Tibial nerve (tissue), 4 donors: ENCODE data around the gene EYA4. TPM values are rescaled to one million over a fixed set of nuclear protein-coding genes. Genes with fewer than 3 reads are reported as not detected.

Experiments used
- DNase-seq, 2 donors: peaks; one replicate each; pipeline ENCODE4 v3.0.0-alpha.2; 2019; ENCODE audit warnings: low spot score in 2 of 2
- H3K27ac ChIP-seq, 4 donors: fragments of 200-600 bp; sonication (generic) in 3 of 4; one replicate each; pipeline ENCODE4 v1.5.1; 2017 to 2019; ENCODE audit warnings: mild to moderate bottlenecking in 1 of 4
- H3K27me3 ChIP-seq, 2 donors: fragments of 200-600 bp; sonication (generic) in 1 of 2; one replicate each; pipeline versions ENCODE4 v1.5.1 to v1.6.0; 2017 to 2019
- H3K36me3 ChIP-seq, 3 donors: fragments of 200-600 bp; sonication (generic); one replicate each; pipeline ENCODE4 v1.5.1; 2018 to 2019
- H3K4me1 ChIP-seq, 4 donors: fragments of 200-600 bp; sonication (generic) in 3 of 4; one replicate each; pipeline ENCODE4 v1.5.1; 2017 to 2019
- H3K4me3 ChIP-seq, 4 donors: fragments of 200-600 bp; sonication (generic) in 3 of 4; one replicate each; pipeline ENCODE4 v1.5.1; 2017 to 2019; ENCODE audit warnings: mild to moderate bottlenecking in 1 of 4, moderate library complexity in 1 of 4
- H3K9me3 ChIP-seq, 4 donors: fragments of 200-600 bp; sonication (generic) in 3 of 4; one replicate each; pipeline ENCODE4 v1.5.1; 2017 to 2019
- EP300 ChIP-seq, 2 donors: sonication (generic); formaldehyde crosslinking; IDR thresholded peaks; one replicate each; pipeline ENCODE4 v1.6.1; 2017; ENCODE audit warnings: antibody characterized with exemption in 2 of 2, mild to moderate bottlenecking in 1 of 2
- POLR2A ChIP-seq, 2 donors: fragments of 450-650 bp; IDR thresholded peaks; one replicate each; pipeline ENCODE4 v1.6.1; 2017; ENCODE audit warnings: antibody characterized with exemption in 2 of 2, mild to moderate bottlenecking in 2 of 2, moderate library complexity in 2 of 2
- WGBS, 2 donors: methylation state at CpG; one replicate each; pipeline ENCODE4 v1.1.5; 2018; 5-methylcytosine and 5-hydroxymethylcytosine counted together
- total RNA-seq, 4 donors: library from RNA; depleted of rRNA; stranded (reverse); fragments of >200 nt; gene quantifications; one replicate each; pipeline ENCODE4 v1.1.0, GENCODE V29; 2016
- TF ChIP-seq, protein P1 (sequence below), 5 experiments: fragments of 200-600 bp in 3 of 5; fragments of 450-650 bp in 2 of 5; sonication (generic) in 3 of 5; IDR thresholded peaks; one replicate each; pipeline ENCODE4 v1.5.1; 2016 to 2019; ENCODE audit warnings: antibody characterized with exemption in 5 of 5, mild to moderate bottlenecking in 3 of 5, moderate library complexity in 2 of 5

EYA4 gene
- total RNA-seq, 4 donors from 2014 or later: 1.1 to 6.0 (median 1.8) TPM

- TF ChIP-seq POLR2A (IDR thresholded peaks at IDR 0.05) (no peak), EP300 (IDR thresholded peaks at IDR 0.05) (no peak)
- TF ChIP-seq, protein P1, sequence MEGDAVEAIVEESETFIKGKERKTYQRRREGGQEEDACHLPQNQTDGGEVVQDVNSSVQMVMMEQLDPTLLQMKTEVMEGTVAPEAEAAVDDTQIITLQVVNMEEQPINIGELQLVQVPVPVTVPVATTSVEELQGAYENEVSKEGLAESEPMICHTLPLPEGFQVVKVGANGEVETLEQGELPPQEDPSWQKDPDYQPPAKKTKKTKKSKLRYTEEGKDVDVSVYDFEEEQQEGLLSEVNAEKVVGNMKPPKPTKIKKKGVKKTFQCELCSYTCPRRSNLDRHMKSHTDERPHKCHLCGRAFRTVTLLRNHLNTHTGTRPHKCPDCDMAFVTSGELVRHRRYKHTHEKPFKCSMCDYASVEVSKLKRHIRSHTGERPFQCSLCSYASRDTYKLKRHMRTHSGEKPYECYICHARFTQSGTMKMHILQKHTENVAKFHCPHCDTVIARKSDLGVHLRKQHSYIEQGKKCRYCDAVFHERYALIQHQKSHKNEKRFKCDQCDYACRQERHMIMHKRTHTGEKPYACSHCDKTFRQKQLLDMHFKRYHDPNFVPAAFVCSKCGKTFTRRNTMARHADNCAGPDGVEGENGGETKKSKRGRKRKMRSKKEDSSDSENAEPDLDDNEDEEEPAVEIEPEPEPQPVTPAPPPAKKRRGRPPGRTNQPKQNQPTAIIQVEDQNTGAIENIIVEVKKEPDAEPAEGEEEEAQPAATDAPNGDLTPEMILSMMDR (IDR thresholded peaks at IDR 0.05): no peak
- no peak for DNase-seq
- 58 to 69% methylated on average over 7 of the region's 7 CpGs for WGBS, 2 donors
- Histone ChIP-seq H3K27me3 (no peaks in the 10 kb centered on the region), H3K4me1 (no peaks in the 10 kb centered on the region), H3K36me3 (no peaks in the 10 kb centered on the region), H3K4me3 (no peak overlapping the region), H3K9me3 (no peaks in the 10 kb centered on the region), H3K27ac (no peak overlapping the region)
These were observed 128.7 kb downstream of the EYA4 start for GRCh38 chr6:133369773-133370272.

- H3K27ac ChIP-seq: no peak overlapping the region
- 89 to 93% methylated on average over 1 of the region's 1 CpG for WGBS, 2 donors
- no peaks in the 10 kb centered on the region for H3K36me3 ChIP-seq
- no peaks in the 10 kb centered on the region for H3K27me3 ChIP-seq
- TF ChIP-seq EP300 (IDR thresholded peaks at IDR 0.05) (no peak), POLR2A (IDR thresholded peaks at IDR 0.05) (no peak)
- TF ChIP-seq, protein P1 (IDR thresholded peaks at IDR 0.05): no peak
- no peaks in the 10 kb centered on the region for H3K9me3 ChIP-seq
- no peak for DNase-seq
- H3K4me1 ChIP-seq: no peaks in the 10 kb centered on the region
- H3K4me3 ChIP-seq: no peak overlapping the region
These were observed 135.6 kb downstream of the EYA4 start for GRCh38 chr6:133376743-133377142.

DNA sequence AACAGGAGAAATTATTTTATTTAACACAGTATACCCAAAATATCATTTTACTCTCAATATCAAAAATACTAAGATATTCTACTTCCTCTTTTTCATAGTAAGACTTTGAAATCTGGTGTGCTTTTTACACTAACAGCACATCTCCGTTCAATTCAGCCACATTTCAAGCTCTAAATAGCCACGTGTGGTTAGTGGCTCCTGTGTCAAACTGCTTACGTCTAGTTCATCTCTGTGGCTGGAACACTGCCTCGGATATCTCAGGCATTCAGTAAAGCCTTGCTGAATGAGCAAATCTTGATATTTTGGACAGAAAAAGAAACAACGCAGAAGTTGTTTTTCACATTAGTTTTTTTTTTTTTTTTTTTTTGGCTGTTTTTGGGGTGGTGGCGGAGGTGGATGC, 136.1 kb downstream of the EYA4 start:
- WGBS, 2 donors: 72 to 76% methylated on average over 6 of the region's 6 CpGs
- no peak for TF ChIP-seq POLR2A (IDR thresholded peaks at IDR 0.05)
- TF ChIP-seq, protein P1 (IDR thresholded peaks at IDR 0.05): no peak
- no peak for TF ChIP-seq EP300 (IDR thresholded peaks at IDR 0.05)

GRCh38 chr6:133380047-133380446, 138.9 kb downstream of the EYA4 start:
- no peak overlapping the region for H3K4me3 ChIP-seq
- H3K4me1 ChIP-seq: no peaks in the 10 kb centered on the region
- H3K27me3 ChIP-seq: no peaks in the 10 kb centered on the region
- no peaks in the 10 kb centered on the region for H3K36me3 ChIP-seq
- WGBS, 2 donors: 71 to 75% methylated on average over 1 of the region's 1 CpG
- H3K27ac ChIP-seq: no peak overlapping the region
- no peaks in the 10 kb centered on the region for H3K9me3 ChIP-seq
- TF ChIP-seq EP300 (IDR thresholded peaks at IDR 0.05): no peak
- TF ChIP-seq POLR2A (IDR thresholded peaks at IDR 0.05): no peak
- TF ChIP-seq, protein P1 (IDR thresholded peaks at IDR 0.05): no peak
- DNase-seq: no peak

More for the DNA sequence above, 136.1 kb downstream of the EYA4 start:
- DNase-seq: no peak
- no peaks in the 10 kb centered on the region for H3K9me3 ChIP-seq
- no peak overlapping the region for H3K4me3 ChIP-seq
- no peaks in the 10 kb centered on the region for H3K4me1 ChIP-seq
- no peaks in the 10 kb centered on the region for H3K27me3 ChIP-seq
- H3K36me3 ChIP-seq: no peaks in the 10 kb centered on the region
- H3K27ac ChIP-seq: no peak overlapping the region

- no peak for DNase-seq
- H3K9me3 ChIP-seq: no peaks in the 10 kb centered on the region
- no peak overlapping the region for H3K4me3 ChIP-seq
- no peaks in the 10 kb centered on the region for H3K27me3 ChIP-seq
- TF ChIP-seq POLR2A (IDR thresholded peaks at IDR 0.05) (no peak), EP300 (IDR thresholded peaks at IDR 0.05) (no peak)
- TF ChIP-seq, protein P1 (IDR thresholded peaks at IDR 0.05): no peak
- no peaks in the 10 kb centered on the region for H3K36me3 ChIP-seq
- 70 to 76% methylated on average over 3 of the region's 3 CpGs for WGBS, 2 donors
- no peak overlapping the region for H3K27ac ChIP-seq
- no peaks in the 10 kb centered on the region for H3K4me1 ChIP-seq
These were observed 139.6 kb downstream of the EYA4 start for GRCh38 chr6:133380723-133381122.
